Peyer's patch (tissue), 4 donors: ENCODE data around the gene TNNC1.

ENCODE experiments used
- POLR2A ChIP-seq, 2 donors: fragments of 450-650 bp; IDR thresholded peaks; one replicate each; pipeline ENCODE4 v1.5.1; 2017; ENCODE audit warnings: antibody characterized with exemption in 2 of 2, mild to moderate bottlenecking in 2 of 2, moderate library complexity in 2 of 2
- TF ChIP-seq, protein P1 (sequence below), 6 experiments: fragments of 450-650 bp in 4 of 6; fragments of 200-600 bp in 2 of 6; sonication (generic) in 1 of 6; IDR thresholded peaks; one replicate each; pipeline ENCODE4 v1.5.1; 2017 to 2019; ENCODE audit warnings: antibody characterized with exemption in 6 of 6, mild to moderate bottlenecking in 3 of 6, moderate library complexity in 1 of 6

DNA sequence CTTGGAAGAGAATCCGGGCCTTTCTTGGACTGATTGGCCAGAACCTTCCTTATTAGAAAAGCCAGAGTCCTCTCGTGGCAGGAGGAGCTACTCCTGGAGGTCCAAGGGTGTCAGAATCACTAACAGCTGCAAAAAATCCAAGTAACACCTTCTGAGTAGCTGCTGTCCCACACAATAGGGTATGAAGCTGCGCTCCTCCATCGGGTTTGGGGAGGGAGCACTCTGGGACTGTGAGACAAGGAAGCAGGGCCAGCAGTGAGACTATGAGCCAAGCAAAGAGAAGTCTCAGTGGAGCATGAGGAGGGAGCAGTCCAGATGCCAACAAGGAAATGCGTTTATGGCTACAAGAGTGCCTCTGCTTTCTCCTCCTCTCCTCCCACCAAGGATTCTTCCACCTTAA is 30.7 kb downstream of the TNNC1 start:
- TF ChIP-seq, protein P1, sequence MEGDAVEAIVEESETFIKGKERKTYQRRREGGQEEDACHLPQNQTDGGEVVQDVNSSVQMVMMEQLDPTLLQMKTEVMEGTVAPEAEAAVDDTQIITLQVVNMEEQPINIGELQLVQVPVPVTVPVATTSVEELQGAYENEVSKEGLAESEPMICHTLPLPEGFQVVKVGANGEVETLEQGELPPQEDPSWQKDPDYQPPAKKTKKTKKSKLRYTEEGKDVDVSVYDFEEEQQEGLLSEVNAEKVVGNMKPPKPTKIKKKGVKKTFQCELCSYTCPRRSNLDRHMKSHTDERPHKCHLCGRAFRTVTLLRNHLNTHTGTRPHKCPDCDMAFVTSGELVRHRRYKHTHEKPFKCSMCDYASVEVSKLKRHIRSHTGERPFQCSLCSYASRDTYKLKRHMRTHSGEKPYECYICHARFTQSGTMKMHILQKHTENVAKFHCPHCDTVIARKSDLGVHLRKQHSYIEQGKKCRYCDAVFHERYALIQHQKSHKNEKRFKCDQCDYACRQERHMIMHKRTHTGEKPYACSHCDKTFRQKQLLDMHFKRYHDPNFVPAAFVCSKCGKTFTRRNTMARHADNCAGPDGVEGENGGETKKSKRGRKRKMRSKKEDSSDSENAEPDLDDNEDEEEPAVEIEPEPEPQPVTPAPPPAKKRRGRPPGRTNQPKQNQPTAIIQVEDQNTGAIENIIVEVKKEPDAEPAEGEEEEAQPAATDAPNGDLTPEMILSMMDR (IDR thresholded peaks at IDR 0.05), result no peak
- no peak for TF ChIP-seq POLR2A (IDR thresholded peaks at IDR 0.05)
